Stimulated activated effector memory CD8-positive, alpha-beta T cell treated with anti-CD3 and anti-CD28 coated beads, Interleukin-12 subunit alpha, Interleukin-12 subunit beta, amount 100 ng/mL, for 72 hours (primary cell): ENCODE measurements around the gene KRTAP10-9.
"Not testable (repeated sequence)": the region's sequence is repeated elsewhere in the genome, so short reads cannot be mapped to it uniquely, and the experiment has no call there.

ENCODE experiments used
- ATAC-seq: fragments of 150-1000 bp; cut with Tn5 transposase; 2 replicates; pipeline ENCODE4 v1.10.0; 2021
- DNase-seq, 2 donors: peaks; one replicate each; pipeline ENCODE4 v3.0.0; 2021 to 2022; ENCODE audit warnings: low spot score in 2 of 2
- H3K27ac Mint-ChIP-seq: one replicate; pipeline ENCODE4 v1.8.0; 2022; ENCODE audit warnings: mild to moderate bottlenecking, mixed read lengths
- H3K36me3 Mint-ChIP-seq: one replicate; pipeline ENCODE4 v1.8.0; 2022; ENCODE audit warnings: mild to moderate bottlenecking, mixed read lengths
- H3K4me1 Mint-ChIP-seq: one replicate; pipeline ENCODE4 v1.8.0; 2022; ENCODE audit warnings: mixed read lengths
- H3K4me3 Mint-ChIP-seq: one replicate; pipeline ENCODE4 v1.8.0; 2022; ENCODE audit warnings: mild to moderate bottlenecking, mixed read lengths
- H3K9me3 Mint-ChIP-seq: one replicate; pipeline ENCODE4 v1.8.0; 2022; ENCODE audit warnings: mixed read lengths

Gene KRTAP10-9

DNA sequence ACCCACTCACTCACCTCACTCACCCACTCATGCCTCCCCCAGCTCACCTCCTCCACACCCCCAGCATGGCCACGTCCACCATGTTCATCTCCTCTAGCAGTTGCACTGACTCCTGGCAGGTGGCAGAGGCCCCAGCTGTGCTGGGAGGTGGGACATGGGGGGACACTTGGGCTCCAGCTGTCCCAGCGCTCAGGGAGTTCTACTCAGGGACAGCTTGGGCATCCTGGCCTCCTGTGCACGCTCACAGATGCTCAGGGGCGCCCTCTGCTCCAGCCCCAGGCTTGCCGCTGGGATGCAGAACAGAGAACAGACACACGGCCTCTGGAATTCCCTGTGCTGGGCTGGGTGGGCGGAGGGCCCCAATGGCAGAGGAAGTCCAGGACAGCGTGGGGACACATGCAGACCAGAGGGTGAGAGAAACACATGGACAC is 9.8 kb upstream of the KRTAP10-9 start:
- Mint-ChIP-seq H3K36me3 (no peaks in the 10 kb centered on the region), H3K4me1 (peaks cover 45% of the 10 kb centered on the region), H3K9me3 (peaks cover 17% of the 10 kb centered on the region), H3K4me3 (no peak overlapping the region), H3K27ac (peak overlapping the region; percentile 91)
- no peak for DNase-seq
- no peak for ATAC-seq

DNA sequence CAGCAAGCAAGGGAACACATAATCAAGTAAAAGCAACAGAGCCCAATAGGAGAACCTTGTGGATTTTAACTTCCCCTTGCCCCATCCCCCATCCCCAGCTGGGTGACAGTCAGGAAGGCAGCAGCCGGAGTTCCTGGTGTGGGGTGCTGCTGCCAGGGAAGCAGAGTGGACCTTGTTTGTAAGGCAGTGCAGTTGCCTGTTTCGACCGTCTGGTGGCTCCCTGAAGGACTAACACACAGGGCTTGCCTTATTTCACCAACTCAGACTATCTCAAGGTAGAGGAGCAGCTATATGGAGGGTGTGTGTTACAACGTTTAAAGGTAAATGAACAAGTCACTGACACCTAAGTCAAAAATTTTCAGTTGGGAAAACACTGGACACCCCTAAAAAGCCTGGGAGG is 8.4 kb upstream of the KRTAP10-9 start:
- Mint-ChIP-seq H3K4me3 (peak overlapping the region; percentile 51), H3K27ac (peak overlapping the region; percentile 91), H3K36me3 (no peaks in the 10 kb centered on the region), H3K4me1 (peaks cover 39% of the 10 kb centered on the region), H3K9me3 (peaks cover 25% of the 10 kb centered on the region)
- DNase-seq: no peak
- peak; percentile 57 for ATAC-seq

DNA sequence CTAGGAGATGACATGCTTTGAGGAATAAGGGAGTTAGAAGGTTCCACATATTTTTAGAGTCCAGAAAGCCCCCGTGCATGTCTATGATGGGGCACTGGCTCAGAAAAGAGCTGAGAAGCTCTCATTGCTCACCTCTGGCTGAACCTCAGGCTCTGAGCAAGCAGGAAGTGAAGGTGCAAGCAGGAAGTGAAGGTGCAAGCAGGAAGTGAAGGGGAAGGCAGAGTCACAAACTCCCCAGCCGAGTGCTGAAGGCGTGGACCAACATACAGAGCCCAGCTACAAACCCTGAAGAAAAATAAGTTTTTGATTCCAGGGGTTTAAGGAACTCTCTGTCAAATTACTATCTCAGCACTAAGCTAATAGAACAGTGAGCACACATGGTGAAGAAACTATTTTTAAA is 8.0 kb upstream of the KRTAP10-9 start:
- H3K36me3 Mint-ChIP-seq: no peaks in the 10 kb centered on the region
- peaks cover 39% of the 10 kb centered on the region for H3K4me1 Mint-ChIP-seq
- DNase-seq (peak; percentile 26 to 67), ATAC-seq (peak; percentile 98)
- peak overlapping the region; percentile 51 for H3K4me3 Mint-ChIP-seq
- H3K9me3 Mint-ChIP-seq: peaks cover 29% of the 10 kb centered on the region
- peak overlapping the region; percentile 91 for H3K27ac Mint-ChIP-seq

DNA sequence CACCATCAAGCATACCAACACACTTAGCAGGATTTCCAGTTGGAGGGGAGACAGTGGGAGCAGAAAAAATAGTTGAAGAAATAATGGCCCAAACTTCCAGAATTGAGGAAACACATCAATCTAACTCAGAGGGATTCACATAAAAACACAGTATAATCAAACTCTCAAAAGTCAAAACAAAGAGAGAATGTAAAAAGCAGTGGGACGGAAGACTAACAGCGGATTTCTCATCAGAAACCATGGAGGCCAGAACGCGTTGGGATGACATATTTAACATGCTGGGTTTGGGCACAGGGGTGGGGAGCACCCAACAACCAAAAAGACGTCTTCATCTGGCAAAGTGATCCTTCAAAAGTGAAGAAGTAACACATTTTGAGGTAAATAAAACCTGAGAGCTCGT is 7.0 kb upstream of the KRTAP10-9 start:
- Mint-ChIP-seq H3K4me1 (peaks cover 43% of the 10 kb centered on the region), H3K27ac (peak overlapping the region; percentile 91), H3K4me3 (no peak overlapping the region), H3K36me3 (no peaks in the 10 kb centered on the region), H3K9me3 (peaks cover 38% of the 10 kb centered on the region)
- ATAC-seq (no peak), DNase-seq (no peak)

DNA sequence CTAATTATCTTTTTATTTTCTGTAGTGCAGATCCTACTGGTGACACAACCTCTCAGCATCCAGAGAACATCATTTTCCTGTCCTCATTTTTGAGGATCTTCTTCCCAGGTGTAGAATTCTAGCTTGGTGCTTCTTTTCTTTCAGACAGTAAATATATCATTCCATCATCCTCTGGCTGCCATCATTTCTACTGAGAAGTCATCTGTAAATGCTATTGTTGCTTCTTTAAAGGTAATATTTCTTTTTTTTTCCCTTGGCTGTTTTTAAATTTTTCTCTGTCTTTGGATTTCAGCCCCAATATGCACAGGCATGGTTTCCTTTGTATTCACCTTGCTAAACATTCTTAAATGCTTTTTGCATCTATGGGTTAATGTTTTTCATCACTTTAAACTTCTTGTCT is 3.3 kb upstream of the KRTAP10-9 start:
- H3K27ac Mint-ChIP-seq: no peak overlapping the region
- H3K36me3 Mint-ChIP-seq: no peaks in the 10 kb centered on the region

DNA sequence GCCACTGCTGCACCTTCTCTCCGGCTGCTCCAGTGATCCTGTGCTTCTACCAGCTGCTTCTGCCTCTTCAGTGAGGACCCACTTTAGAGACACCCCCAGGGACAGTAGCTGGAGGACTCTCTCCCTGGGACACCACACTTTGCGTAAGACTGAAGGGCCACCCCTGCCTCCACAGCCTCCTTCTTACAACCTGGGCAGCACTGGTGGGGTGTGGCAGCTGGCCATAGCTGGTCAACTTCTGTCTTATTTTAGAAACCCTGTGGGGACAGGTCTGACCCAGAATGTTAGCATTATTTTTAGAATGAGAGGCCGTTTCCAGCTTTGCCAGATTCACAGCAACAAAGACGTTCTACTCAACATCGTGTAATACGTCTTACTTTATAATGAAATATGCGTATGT is 1.1 kb upstream of the KRTAP10-9 start:
- H3K4me1 Mint-ChIP-seq: peaks cover 45% of the 10 kb centered on the region
- H3K27ac Mint-ChIP-seq: no peak overlapping the region
- H3K36me3 Mint-ChIP-seq: no peaks in the 10 kb centered on the region
- DNase-seq (no peak), ATAC-seq (no peak)
- no peak overlapping the region for H3K4me3 Mint-ChIP-seq
- peaks cover 32% of the 10 kb centered on the region for H3K9me3 Mint-ChIP-seq

More for the DNA sequence above, 3.3 kb upstream of the KRTAP10-9 start:
- H3K9me3 Mint-ChIP-seq: peaks cover 39% of the 10 kb centered on the region
- peaks cover 43% of the 10 kb centered on the region for H3K4me1 Mint-ChIP-seq
- no peak overlapping the region for H3K4me3 Mint-ChIP-seq
- ATAC-seq: no peak
- DNase-seq: no peak

DNA sequence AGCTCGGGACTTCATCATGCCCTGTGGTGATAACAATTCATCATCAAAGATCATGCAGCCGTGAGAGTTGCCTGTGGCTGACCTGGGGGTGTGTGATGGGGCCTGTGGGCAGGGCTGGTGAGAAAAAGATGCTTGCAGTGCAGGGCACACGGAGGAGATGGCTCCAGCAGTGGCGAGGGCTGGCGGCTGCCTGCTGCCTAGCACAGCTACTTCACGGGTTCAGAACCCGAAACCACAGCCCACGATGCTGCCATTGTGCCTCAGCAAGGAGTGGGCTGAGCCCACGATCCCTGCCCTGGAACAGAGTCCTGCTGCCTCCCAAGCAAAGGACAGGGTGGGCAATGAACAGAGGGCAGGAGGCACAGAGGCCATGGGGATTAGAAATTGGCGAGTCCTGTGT is 631 bp upstream of the KRTAP10-9 start:
- peak; percentile 94 for ATAC-seq
- Mint-ChIP-seq H3K36me3 (no peaks in the 10 kb centered on the region), H3K9me3 (peaks cover 36% of the 10 kb centered on the region), H3K4me3 (peak overlapping the region; percentile 22), H3K4me1 (peaks cover 45% of the 10 kb centered on the region), H3K27ac (no peak overlapping the region)
- DNase-seq: peak in 1 of 2 donors; percentile 17

DNA sequence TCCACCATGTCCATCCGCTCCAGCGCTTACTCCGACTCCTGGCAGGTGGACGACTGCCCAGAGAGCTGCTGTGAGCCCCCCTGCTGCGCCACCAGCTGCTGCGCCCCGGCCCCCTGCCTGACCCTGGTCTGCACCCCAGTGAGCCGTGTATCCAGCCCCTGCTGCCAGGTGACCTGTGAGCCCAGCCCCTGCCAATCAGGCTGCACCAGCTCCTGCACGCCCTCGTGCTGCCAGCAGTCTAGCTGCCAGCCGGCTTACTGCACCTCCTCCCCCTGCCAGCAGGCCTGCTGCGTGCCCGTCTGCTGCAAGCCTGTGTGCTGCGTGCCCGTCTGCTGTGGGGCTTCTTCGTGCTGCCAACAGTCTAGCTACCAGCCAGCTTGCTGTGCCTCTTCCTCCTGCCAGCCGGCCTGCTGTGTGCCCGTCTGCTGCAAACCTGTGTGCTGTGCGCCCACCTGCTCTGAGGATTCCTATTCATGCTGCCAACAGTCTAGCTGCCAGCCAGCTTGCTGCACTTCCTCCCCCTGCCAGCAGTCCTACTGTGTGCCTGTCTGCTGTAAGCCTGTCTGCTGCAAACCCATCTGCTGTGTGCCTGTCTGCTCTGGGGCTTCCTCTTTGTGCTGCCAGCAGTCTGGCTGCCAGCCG is 409 bp downstream of the KRTAP10-9 start:
- H3K36me3 Mint-ChIP-seq, DNase-seq: not testable (repeated sequence)
- H3K9me3 Mint-ChIP-seq: peaks cover 43% of the 10 kb centered on the region

DNA sequence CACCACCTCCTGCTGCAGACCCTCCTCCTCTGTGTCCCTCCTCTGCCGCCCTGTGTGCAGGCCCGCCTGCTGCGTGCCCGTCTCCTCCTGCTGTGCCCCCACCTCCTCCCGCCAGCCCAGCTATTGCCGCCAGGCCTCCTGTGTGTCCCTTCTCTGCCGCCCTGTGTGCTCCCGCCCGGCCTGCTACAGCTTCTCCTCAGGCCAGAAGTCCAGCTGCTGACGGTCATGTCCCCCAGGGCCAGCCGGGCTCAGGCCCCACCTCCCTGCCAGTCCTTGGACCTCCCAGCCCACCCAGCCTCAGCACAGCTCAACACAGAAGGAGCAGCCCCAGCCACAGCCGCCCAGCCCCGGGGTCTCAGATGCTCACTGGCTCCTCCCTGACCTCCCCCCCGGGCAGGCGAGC is 939 bp downstream of the KRTAP10-9 start:
- not testable (repeated sequence) for DNase-seq, H3K36me3 Mint-ChIP-seq, ATAC-seq, H3K4me3 Mint-ChIP-seq
- Mint-ChIP-seq H3K4me1 (peaks cover 45% of the 10 kb centered on the region), H3K27ac (peak overlapping the region; percentile 73), H3K9me3 (peaks cover 41% of the 10 kb centered on the region)

More for the DNA sequence above, 409 bp downstream of the KRTAP10-9 start:
- Mint-ChIP-seq H3K4me1 (peaks cover 45% of the 10 kb centered on the region), H3K27ac (peak overlapping the region; percentile 73)
- not testable (repeated sequence) for ATAC-seq, H3K4me3 Mint-ChIP-seq

DNA sequence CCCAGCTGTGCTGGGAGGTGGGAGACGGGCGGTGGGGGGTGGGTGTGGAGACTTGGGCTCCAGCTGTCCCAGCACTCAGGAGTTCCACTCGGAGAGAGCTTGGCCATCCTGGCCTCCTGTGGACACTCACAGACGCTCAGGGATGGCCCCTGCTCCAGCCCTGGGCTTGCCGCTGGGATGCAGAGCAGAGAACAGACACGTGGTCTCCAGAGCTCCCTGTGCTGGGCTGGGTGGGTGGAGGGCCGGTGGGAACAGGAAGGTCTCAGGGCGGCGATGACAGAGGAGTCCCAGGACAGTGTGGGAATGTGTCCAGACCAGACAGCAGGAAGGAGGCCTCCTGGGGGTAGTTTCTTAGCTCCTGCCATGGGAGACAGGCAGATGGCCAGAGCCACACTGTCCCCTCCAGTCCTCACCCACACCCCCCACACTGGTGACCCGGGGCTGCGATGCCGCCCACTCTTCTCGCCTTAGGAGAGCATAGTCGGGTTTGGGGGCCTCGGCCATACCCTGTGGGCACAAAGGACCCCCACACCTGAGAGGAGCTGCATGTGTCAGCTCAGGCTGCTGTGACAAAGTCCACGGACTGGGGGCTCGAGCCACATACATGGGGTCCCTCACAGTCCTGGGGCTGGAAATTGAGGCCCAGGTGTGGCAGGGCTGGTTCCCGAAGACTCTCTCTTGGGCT is 2.0 kb downstream of the KRTAP10-9 start:
- H3K4me3 Mint-ChIP-seq: no peak overlapping the region
- peaks cover 45% of the 10 kb centered on the region for H3K4me1 Mint-ChIP-seq
- peak overlapping the region; percentile 3 for H3K27ac Mint-ChIP-seq
- no peak for ATAC-seq
- peaks cover 39% of the 10 kb centered on the region for H3K9me3 Mint-ChIP-seq
- no peaks in the 10 kb centered on the region for H3K36me3 Mint-ChIP-seq
- no peak for DNase-seq

DNA sequence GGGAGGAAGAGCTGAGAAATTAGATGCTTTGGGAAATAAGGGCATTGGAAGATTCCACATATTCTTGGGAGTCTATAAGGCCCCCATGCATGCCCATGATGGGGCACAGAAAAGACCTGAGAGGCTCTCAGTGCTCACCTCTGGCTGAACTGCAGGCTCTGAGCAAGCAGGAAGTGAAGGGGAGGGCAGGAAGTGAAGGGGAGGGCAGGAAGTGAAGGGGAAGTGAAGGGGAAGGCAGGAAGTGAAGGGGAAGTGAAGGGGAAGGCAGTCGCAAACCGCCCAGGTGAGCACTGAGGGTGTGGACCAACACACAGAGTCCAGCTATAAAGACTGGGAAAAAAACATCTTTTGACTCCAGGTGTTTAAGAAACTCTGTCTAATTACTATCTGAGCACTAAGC is 3.5 kb downstream of the KRTAP10-9 start:
- Mint-ChIP-seq H3K4me1 (peaks cover 38% of the 10 kb centered on the region), H3K36me3 (no peaks in the 10 kb centered on the region), H3K9me3 (peaks cover 28% of the 10 kb centered on the region), H3K27ac (peak overlapping the region; percentile 3), H3K4me3 (no peak overlapping the region)
- no peak for DNase-seq
- no peak for ATAC-seq

DNA sequence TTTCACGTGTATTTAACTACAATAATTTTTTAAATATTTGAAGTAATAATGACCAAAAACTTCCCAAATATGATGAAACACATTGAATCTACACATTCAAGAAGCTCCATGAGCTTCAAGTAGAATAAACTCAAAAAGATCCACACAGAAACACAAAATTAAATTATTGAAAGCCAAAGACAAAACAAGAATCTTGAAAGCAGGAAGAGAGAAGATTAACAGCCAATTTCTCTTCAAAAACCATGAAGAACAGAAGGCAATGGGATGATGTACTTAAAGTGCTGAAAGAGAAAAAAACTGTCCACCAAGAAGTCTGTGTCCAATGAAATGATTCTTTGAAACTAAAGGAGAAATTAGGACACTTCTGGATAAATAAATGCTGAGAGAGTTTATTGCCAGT is 5.2 kb downstream of the KRTAP10-9 start:
- Mint-ChIP-seq H3K27ac (no peak overlapping the region), H3K4me1 (peaks cover 25% of the 10 kb centered on the region)

DNA sequence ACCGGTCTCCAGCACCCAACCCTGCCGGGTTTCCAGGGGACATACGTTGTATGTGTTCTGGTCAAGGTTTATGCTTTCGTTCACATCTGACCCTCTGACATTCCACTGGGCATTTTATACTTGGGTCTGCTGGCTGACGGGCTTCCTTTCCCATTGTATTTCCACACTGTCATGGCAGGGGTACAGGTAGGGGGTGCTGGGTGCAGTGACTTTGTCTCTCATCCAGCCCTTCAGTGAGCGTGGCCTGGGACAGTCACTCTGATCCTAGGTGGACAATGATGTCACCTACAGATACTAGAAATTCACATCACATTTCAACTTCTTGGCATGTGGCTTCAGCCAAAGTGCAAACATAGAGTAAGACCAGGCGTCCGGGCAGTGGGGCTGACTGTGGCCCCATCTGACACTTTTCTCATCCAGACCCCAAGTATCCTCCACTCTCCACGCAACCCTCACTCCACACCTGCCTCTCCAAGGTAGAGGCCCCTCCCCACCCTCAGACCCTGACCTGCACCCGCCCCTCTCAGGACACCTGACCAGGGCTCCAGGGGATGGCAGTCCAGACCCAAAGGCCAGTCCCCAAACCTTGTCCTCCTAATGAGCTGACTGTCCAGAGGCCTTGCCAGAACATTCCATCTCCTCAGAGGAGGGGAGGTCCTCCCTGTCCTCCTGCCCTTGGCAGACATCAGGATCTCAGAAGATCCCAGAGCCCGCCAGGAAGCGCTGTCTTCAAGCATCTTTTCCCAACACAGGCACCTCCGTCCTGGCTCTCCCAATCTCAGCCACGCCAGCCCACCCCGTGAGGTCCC is 9.5 kb downstream of the KRTAP10-9 start:
- Mint-ChIP-seq H3K36me3 (no peaks in the 10 kb centered on the region), H3K27ac (no peak overlapping the region), H3K9me3 (peaks cover 20% of the 10 kb centered on the region), H3K4me1 (peaks cover 10% of the 10 kb centered on the region), H3K4me3 (no peak overlapping the region)
- ATAC-seq: no peak
- DNase-seq: no peak

More for the DNA sequence above, 5.2 kb downstream of the KRTAP10-9 start:
- ATAC-seq: no peak
- no peak for DNase-seq
- H3K4me3 Mint-ChIP-seq: no peak overlapping the region
- peaks cover 28% of the 10 kb centered on the region for H3K9me3 Mint-ChIP-seq
- H3K36me3 Mint-ChIP-seq: no peaks in the 10 kb centered on the region

DNA sequence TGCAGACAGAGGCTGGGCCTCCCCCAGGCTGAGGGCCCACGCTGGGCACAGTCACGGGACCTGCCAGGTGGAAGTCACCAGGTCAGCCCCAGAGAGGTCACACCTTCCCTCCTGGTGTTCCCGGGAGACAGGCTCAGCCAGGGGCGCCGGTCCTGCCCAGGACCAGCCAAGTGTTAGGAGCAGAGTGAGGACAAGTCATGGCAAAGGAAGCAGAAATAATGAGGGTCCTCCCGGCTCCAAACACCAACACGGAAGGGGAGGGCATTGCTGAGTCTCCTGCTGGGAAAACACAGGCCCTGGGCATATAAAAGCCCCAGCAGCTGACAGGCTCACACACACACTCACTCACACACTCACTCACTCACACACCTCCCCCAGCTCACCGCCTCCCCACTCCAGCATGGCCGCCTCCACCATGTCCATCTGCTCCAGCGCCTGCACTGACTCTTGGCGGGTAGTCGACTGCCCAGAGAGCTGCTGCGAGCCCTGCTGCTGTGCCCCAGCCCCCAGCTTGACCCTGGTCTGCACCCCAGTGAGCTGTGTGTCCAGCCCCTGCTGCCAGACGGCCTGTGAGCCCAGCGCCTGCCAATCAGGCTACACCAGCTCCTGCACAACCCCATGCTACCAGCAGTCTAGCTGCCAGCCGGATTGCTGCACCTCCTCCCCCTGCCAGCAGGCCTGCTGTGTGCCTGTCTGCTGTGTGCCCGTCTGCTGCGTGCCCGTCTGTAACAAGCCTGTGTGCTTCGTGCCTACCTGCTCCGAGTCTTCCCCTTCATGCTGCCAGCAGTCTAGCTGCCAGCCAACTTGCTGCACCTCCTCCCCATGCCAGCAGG is 10.3 kb downstream of the KRTAP10-9 start, which contains the start of gene KRTAP10-10:
Gene KRTAP10-10 (plus strand): TSS at position 339 of the 833 bp plus-strand sequence. CDS start 62 bp downstream, at position 401.
- Mint-ChIP-seq H3K27ac (no peak within 1 kb of the TSS), H3K36me3 (no peaks in the 10 kb centered on the region), H3K9me3 (peaks cover 14% of the 10 kb centered on the region), H3K4me1 (peaks cover 10% of the 10 kb centered on the region), H3K4me3 (no peak within 1 kb of the TSS)
- DNase-seq (no peak), ATAC-seq (no peak)
